ENCODE measurements around the gene YKT6.
A peak's percentile ranks its signal among the peaks of the same experiment; 100 is the strongest.

YKT6 gene

DNA sequence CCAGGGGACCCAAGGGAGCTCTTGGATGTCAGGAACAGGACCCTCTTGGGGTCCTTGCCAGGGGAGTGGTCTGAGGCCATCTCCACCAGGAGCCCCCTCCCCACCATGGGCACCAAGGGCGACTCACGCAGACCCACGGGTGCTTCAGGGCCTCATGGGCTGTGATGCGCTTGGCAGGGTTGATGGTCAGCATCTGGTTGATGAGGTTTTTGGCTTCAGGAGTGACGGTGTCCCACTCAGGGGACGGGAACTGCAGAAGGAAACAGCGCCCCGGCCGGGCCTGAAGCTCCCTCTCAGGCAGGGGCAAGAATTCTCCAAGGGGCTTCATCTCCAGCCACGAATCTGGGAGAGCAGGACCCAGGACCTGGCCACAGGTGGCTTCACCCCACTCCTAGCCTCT, 41.3 kb downstream of the YKT6 start:
- peaks cover 5% of the 10 kb centered on the region for H3K27me3 ChIP-seq (ENCODE audit: control insufficient read depth, insufficient read depth, low read length)

DNA sequence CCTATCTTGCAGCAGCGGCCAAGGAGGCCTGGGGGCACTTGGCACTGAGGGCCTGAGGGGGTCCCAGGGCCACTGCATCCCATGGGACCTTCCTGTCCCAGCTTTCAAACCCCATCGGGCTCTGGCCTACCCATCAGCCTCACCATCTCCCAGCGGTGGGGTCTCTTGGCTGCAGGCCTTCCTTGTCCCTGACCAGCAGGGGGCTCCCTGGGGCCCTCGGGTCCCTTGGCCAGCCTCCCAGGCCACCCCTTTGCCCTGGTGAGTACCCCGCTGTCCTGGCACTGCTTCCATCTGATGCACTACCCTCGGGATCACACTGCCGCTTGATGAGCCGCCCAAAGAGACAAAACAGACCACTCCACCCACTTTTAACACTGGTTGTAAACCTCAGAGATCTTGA, 43.5 kb downstream of the YKT6 start:
- H3K27me3 ChIP-seq (ENCODE audit: control insufficient read depth, insufficient read depth, low read length): no peaks in the 10 kb centered on the region
- no peak overlapping the region for H3K4me3 ChIP-seq (ENCODE audit: low read length)
- no peaks in the 10 kb centered on the region for H3K36me3 ChIP-seq (ENCODE audit: insufficient read depth, low read length)
- H3K4me2 ChIP-seq (ENCODE audit: low read length): no peak overlapping the region
- no peaks in the 10 kb centered on the region for H3K4me1 ChIP-seq (ENCODE audit: control insufficient read depth, insufficient read depth, low read length)
- no peak overlapping the region for H3K9ac ChIP-seq (ENCODE audit: low read depth, low read length)
- no peaks in the 10 kb centered on the region for H3K9me3 ChIP-seq (replicated peaks; ENCODE audit: low read length)

More for the DNA sequence above, 41.3 kb downstream of the YKT6 start:
- Histone ChIP-seq H3K4me1 (ENCODE audit: control insufficient read depth, insufficient read depth, low read length) (no peaks in the 10 kb centered on the region), H3K4me2 (ENCODE audit: low read length) (no peak overlapping the region), H3K36me3 (ENCODE audit: insufficient read depth, low read length) (no peaks in the 10 kb centered on the region), H3K4me3 (ENCODE audit: low read length) (no peak overlapping the region), H3K9ac (ENCODE audit: low read depth, low read length) (no peak overlapping the region), H3K9me3 (replicated peaks; ENCODE audit: low read length) (no peaks in the 10 kb centered on the region)

DNA sequence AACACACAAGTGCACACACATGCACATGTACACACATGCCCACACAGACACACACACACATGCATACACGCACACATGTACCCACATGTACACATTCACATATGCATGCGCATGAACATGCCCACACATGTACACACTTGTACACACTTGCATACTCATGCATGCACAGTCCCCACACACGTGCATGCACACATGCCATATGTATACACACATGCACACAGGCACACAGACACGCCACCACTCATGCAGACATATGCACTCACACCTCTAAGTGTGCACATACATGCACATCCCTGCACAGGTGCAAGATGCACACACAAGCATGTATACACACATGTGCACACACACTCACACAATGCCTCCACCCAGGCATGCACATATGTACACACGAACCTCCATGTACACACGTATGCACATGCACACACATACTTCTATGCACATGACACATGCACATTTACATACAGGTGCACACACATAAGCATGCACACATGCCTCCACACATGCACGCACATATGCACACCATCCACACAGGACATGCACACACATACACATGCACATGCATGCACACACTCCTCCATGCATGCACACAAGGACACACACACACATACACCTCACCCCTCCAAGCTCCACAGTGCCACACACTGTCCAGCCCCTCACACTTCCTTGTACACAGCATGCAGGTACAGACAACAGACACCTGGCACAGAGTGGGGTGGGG, 45.8 kb downstream of the YKT6 start:
- no peaks in the 10 kb centered on the region for H3K36me3 ChIP-seq (ENCODE audit: insufficient read depth, low read length)
- no peaks in the 10 kb centered on the region for H3K4me1 ChIP-seq (ENCODE audit: control insufficient read depth, insufficient read depth, low read length)
- H3K9me3 ChIP-seq (replicated peaks; ENCODE audit: low read length): no peaks in the 10 kb centered on the region
- H3K4me2 ChIP-seq (ENCODE audit: low read length): no peak overlapping the region
- H3K4me3 ChIP-seq (ENCODE audit: low read length): no peak overlapping the region
- H3K9ac ChIP-seq (ENCODE audit: low read depth, low read length): no peak overlapping the region
- H3K27me3 ChIP-seq (ENCODE audit: control insufficient read depth, insufficient read depth, low read length): no peaks in the 10 kb centered on the region

DNA sequence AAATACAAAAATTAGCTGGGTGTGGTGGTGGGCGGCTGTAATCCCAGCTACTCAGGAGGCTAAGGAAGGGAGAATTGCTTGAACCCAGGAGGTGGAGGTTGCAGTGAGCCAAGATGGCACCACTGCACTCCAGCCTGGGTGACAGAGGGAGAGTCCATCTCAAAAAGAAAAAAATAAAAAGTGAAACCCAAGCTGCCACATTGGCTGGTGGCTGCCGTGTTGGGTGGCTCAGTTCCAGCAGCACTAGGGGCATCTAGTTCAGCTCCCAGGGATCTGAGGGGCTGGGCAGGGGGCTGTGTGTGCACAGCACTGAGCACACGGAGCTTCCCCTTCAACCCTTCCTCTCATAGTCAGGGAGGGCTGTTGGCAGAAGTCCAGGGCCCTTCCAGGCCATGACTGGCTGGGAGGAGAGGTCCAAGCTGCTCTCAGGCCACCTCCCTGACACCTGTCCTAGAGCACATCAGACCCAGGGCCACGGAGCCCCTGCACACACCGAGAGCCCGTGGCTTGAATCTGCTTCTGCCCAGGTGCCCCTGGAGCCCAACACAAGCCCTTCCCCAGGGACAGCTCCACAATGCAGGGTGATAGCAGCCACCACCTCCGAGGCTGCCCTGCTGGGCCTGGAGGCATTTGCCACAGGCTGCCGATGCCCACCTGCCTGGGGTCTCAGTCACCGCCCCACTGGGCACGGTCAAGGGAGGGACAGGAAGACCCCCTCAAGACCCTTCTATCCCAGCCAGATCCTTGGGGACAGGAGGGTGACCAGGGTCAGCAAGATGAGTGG, 47.3 kb downstream of the YKT6 start:
- Histone ChIP-seq H3K9me3 (replicated peaks; ENCODE audit: low read length) (no peaks in the 10 kb centered on the region), H3K4me1 (ENCODE audit: control insufficient read depth, insufficient read depth, low read length) (no peaks in the 10 kb centered on the region), H3K9ac (ENCODE audit: low read depth, low read length) (no peak overlapping the region), H3K27me3 (ENCODE audit: control insufficient read depth, insufficient read depth, low read length) (no peaks in the 10 kb centered on the region), H3K4me3 (ENCODE audit: low read length) (no peak overlapping the region), H3K36me3 (ENCODE audit: insufficient read depth, low read length) (no peaks in the 10 kb centered on the region), H3K4me2 (ENCODE audit: low read length) (no peak overlapping the region)

DNA sequence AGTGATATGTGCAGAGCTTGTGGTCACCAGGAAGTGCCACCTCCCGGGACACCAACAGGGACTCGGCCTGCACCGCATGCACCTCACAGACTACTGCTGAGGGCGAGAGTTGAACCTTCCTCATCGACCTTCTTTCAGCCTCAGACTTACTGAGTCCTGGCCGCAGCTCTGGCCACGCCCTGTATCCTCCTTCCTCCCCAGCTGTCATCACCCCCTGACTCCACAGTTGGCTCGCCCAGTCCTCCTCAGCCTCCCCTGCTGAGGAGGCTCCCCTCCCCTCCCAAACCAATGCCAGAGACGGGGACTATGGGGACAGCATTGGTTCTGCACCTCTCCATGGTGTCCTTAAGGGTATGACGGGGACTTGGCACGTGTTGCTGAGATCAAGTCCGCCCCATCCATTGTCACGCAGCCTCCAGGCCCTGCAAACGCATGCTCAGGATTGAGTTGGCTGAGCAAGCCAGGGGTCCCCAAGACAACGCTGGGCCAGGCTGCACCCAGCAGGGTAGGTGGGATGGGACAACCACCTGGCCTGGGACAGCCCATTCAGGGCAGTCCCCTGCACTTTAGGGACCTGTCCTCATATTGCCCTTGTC, 49.0 kb downstream of the YKT6 start:
- H3K27me3 ChIP-seq (ENCODE audit: control insufficient read depth, insufficient read depth, low read length): no peaks in the 10 kb centered on the region
- no peaks in the 10 kb centered on the region for H3K4me1 ChIP-seq (ENCODE audit: control insufficient read depth, insufficient read depth, low read length)
- no peak overlapping the region for H3K9ac ChIP-seq (ENCODE audit: low read depth, low read length)
- no peak overlapping the region for H3K4me2 ChIP-seq (ENCODE audit: low read length)
- no peaks in the 10 kb centered on the region for H3K36me3 ChIP-seq (ENCODE audit: insufficient read depth, low read length)
- H3K4me3 ChIP-seq (ENCODE audit: low read length): no peak overlapping the region
- no peaks in the 10 kb centered on the region for H3K9me3 ChIP-seq (replicated peaks; ENCODE audit: low read length)

DNA sequence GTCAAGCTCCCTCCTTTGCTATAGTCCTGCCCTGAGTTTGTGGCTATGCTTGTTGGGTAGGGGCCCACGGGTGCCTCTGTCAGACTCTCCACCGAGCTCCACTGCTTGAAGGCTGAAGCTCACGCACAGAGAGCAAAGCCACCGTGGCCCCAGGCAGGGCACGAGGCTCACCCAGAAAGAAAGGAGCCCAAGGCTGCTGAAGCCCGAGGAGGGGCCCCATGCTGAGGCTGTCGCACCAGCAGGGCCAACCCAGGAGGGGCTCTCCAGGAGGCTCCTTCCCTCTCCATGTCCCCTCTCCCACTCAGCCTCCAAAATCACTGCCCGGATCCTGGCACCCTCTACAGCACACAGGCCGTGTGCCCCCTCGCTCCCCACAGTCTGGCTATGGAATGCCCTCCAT, 50.5 kb downstream of the YKT6 start:
- Histone ChIP-seq H3K9ac (ENCODE audit: low read depth, low read length) (no peak overlapping the region), H3K9me3 (replicated peaks; ENCODE audit: low read length) (no peaks in the 10 kb centered on the region), H3K4me2 (ENCODE audit: low read length) (no peak overlapping the region), H3K4me3 (ENCODE audit: low read length) (no peak overlapping the region), H3K27me3 (ENCODE audit: control insufficient read depth, insufficient read depth, low read length) (no peaks in the 10 kb centered on the region), H3K4me1 (ENCODE audit: control insufficient read depth, insufficient read depth, low read length) (no peaks in the 10 kb centered on the region), H3K36me3 (ENCODE audit: insufficient read depth, low read length) (no peaks in the 10 kb centered on the region)

DNA sequence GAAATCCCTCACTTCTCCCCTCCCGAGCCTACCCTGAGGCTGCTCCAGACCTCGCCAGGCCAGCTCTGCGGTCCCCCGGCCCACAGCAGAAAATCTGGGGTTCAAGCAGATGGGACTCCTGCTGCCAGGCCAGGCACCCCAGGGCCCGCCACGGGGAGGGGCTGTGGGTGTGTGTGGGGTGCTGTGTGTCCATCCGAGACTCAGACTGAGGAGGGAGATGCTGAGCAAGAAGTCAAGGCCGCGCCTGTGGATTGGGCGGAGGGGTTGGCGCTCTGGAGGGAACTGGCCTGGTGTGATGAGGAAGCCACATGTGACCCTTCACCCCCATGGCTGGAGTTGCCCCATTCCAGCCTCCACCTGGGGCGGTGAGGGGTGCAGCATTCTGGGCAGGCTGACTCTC, 51.1 kb downstream of the YKT6 start:
- H3K4me3 ChIP-seq (ENCODE audit: low read length): no peak overlapping the region
- H3K36me3 ChIP-seq (ENCODE audit: insufficient read depth, low read length): no peaks in the 10 kb centered on the region
- H3K4me1 ChIP-seq (ENCODE audit: control insufficient read depth, insufficient read depth, low read length): no peaks in the 10 kb centered on the region
- H3K9me3 ChIP-seq (replicated peaks; ENCODE audit: low read length): no peaks in the 10 kb centered on the region
- H3K27me3 ChIP-seq (ENCODE audit: control insufficient read depth, insufficient read depth, low read length): no peaks in the 10 kb centered on the region
- no peak overlapping the region for H3K9ac ChIP-seq (ENCODE audit: low read depth, low read length)
- no peak overlapping the region for H3K4me2 ChIP-seq (ENCODE audit: low read length)

DNA sequence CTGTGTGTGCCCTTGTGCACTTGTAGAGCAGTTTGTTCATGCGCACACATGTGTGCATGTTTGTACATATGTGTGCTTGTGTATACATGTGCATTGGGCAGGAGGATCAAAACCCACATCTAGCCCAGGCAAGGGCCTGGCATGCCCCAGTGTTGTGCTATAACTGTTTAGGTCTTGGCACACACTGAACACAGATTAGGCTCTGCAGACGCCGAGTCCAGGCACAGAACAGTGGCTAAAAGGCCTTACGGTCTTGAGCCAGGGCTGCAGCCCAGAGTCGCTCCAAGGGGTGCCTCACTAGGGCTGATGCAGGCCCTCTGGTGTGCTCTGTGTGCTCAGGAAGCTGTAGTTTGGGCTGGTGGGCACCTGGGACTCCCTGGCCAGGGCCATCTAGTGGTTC, 55.7 kb downstream of the YKT6 start:
- Histone ChIP-seq H3K9me3 (replicated peaks; ENCODE audit: low read length) (no peaks in the 10 kb centered on the region), H3K4me1 (ENCODE audit: control insufficient read depth, insufficient read depth, low read length) (peaks cover 33% of the 10 kb centered on the region), H3K9ac (ENCODE audit: low read depth, low read length) (no peak overlapping the region)

DNA sequence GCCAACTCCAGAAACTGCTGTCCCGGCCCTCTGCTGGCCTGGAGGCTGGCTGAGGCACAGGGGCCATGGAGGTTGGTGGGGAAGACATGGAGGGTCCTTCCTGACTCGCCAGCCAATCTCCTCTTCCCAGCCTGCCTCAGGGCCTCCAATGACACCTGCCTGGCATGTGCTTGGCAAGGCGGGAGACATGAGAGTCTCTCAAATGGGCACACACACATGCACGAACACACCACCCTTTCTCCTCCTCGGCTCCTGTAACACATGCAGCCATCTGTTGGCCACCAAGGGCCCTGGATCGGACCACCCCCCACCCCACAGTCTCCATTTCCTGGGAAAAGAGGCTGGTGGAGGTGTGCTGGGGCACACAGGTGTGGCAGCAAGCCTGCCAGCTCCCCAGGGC, 56.4 kb downstream of the YKT6 start:
- H3K4me3 ChIP-seq (ENCODE audit: low read length): no peak overlapping the region
- H3K4me2 ChIP-seq (ENCODE audit: low read length): no peak overlapping the region
- no peaks in the 10 kb centered on the region for H3K27me3 ChIP-seq (ENCODE audit: control insufficient read depth, insufficient read depth, low read length)
- peak overlapping the region; percentile 55 for H3K9ac ChIP-seq (ENCODE audit: low read depth, low read length)
- H3K36me3 ChIP-seq (ENCODE audit: insufficient read depth, low read length): no peaks in the 10 kb centered on the region
- no peaks in the 10 kb centered on the region for H3K9me3 ChIP-seq (replicated peaks; ENCODE audit: low read length)
- peaks cover 33% of the 10 kb centered on the region for H3K4me1 ChIP-seq (ENCODE audit: control insufficient read depth, insufficient read depth, low read length)

More for the DNA sequence above, 55.7 kb downstream of the YKT6 start:
- Histone ChIP-seq H3K27me3 (ENCODE audit: control insufficient read depth, insufficient read depth, low read length) (no peaks in the 10 kb centered on the region), H3K4me3 (ENCODE audit: low read length) (no peak overlapping the region), H3K36me3 (ENCODE audit: insufficient read depth, low read length) (no peaks in the 10 kb centered on the region), H3K4me2 (ENCODE audit: low read length) (no peak overlapping the region)

DNA sequence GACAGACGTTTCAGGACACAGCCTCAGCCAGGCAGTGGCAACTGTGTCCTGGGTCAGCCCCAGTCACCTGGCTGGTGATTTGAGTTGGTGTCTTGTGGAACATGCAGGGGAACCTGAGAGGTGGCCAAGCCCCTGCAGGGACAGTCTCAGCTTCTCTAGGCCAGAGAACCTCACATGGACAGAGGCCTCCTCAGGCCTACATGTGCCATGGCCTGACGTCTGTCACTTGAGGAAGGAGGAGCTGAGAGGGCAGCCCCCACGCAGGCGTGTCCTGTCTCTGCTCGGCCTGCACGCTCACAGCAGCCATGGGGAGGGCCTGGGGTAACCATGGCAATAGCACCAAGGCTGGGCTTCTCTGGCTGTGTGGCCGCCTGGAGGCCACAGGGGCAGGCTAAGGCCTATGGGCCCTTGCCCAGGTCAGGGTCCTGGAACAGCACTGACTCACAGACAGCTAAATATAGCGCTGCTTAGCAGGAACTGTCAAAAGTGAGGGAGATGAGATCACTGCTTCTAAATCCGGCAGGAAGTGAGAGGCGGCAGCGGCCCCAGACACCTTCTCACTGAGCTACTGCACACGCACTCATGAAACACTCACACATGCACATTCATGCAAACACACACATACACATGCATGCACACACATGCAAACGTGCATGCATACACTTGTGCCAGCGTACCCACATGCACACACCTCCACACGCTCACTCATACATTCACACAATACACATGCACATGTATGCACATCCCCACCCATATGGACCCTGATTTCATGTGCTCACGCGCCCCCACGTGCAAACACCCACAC, 57.0 kb downstream of the YKT6 start:
- H3K36me3 ChIP-seq (ENCODE audit: insufficient read depth, low read length): no peaks in the 10 kb centered on the region
- peaks cover 33% of the 10 kb centered on the region for H3K4me1 ChIP-seq (ENCODE audit: control insufficient read depth, insufficient read depth, low read length)
- H3K4me3 ChIP-seq (ENCODE audit: low read length): peak overlapping the region; percentile 52
- H3K27me3 ChIP-seq (ENCODE audit: control insufficient read depth, insufficient read depth, low read length): no peaks in the 10 kb centered on the region
- H3K4me2 ChIP-seq (ENCODE audit: low read length): peak overlapping the region; percentile 72
- H3K9me3 ChIP-seq (replicated peaks; ENCODE audit: low read length): no peaks in the 10 kb centered on the region
- H3K9ac ChIP-seq (ENCODE audit: low read depth, low read length): peak overlapping the region; percentile 55

DNA sequence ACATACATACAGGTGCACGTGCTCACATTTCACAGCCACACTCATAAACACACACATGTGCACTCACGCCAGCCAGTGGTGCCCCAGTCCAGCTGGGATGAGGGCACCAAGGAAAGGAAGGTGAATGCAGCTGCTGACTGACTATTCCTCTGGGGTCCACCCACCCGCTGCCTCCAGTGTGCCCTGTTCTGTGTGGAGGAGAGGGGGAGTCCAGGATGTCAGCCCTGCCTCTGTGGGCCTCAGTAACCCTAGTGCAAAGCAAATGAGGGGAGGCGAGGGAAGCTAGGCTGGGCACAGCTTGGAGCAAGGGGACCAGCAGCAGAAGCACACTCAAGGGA, 57.6 kb downstream of the YKT6 start:
- H3K27me3 ChIP-seq (ENCODE audit: control insufficient read depth, insufficient read depth, low read length): no peaks in the 10 kb centered on the region
- peak overlapping the region; percentile 72 for H3K4me2 ChIP-seq (ENCODE audit: low read length)
- no peaks in the 10 kb centered on the region for H3K36me3 ChIP-seq (ENCODE audit: insufficient read depth, low read length)
- peak overlapping the region; percentile 67 for H3K9ac ChIP-seq (ENCODE audit: low read depth, low read length)
- H3K4me1 ChIP-seq (ENCODE audit: control insufficient read depth, insufficient read depth, low read length): peaks cover 33% of the 10 kb centered on the region
- H3K4me3 ChIP-seq (ENCODE audit: low read length): peak overlapping the region; percentile 52
- no peaks in the 10 kb centered on the region for H3K9me3 ChIP-seq (replicated peaks; ENCODE audit: low read length)

All from skeletal muscle satellite cell (primary cell).